ENCODE measurements around the gene FOXN3. TPM values are rescaled to one million over a fixed set of nuclear protein-coding genes. Genes with fewer than 3 reads are reported as not detected.

The FOXN3 gene
- total RNA-seq, 2 donors from 2014 or later, result 46.8 to 72.6 TPM

DNA sequence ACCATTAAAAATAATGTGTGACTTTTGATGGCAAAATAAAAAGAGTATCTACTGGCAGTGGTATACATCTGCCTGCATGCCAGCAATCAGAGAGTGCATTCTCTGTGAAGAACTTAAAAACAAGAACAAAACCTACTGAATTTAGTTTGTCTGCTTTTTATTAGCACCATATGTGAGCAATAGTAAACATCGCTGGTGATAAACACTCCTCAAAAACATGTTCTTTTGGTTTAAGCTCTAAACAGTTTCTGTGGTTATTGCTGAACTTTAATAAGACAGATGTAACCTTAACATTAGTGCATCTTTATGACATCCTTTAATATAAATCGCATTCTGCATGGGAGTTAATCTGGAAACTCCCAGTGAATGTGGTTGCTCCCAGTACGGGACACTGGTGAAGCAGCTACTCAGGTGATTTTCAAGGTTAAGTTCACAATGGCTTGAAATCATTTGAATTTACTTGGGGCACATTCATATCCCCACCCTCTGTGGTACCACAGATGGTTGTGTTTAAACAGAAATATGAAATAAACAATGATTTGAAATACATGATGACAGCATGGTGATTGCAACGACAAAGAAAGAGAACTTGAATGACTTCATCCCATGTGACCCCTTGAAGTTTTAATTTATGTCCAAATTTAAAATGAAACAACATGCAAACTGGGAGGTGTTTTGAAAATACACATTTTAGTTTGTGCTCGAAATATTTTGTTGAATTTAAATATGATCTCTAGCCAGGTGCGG, 285.9 kb downstream of the FOXN3 start:
- Histone ChIP-seq H3K9ac (ENCODE audit: low read depth in 2 of 2, low read length in 2 of 2) (no peak overlapping the region), H3K36me3 (no peaks in the 10 kb centered on the region), H3K4me1 (no peaks in the 10 kb centered on the region), H3K27ac (no peak overlapping the region), H3K9me3 (no peaks in the 10 kb centered on the region), H3K4me3 (no peak overlapping the region), H3K27me3 (no peaks in the 10 kb centered on the region)
- no peak for DNase-seq
- TF ChIP-seq, protein P1, sequence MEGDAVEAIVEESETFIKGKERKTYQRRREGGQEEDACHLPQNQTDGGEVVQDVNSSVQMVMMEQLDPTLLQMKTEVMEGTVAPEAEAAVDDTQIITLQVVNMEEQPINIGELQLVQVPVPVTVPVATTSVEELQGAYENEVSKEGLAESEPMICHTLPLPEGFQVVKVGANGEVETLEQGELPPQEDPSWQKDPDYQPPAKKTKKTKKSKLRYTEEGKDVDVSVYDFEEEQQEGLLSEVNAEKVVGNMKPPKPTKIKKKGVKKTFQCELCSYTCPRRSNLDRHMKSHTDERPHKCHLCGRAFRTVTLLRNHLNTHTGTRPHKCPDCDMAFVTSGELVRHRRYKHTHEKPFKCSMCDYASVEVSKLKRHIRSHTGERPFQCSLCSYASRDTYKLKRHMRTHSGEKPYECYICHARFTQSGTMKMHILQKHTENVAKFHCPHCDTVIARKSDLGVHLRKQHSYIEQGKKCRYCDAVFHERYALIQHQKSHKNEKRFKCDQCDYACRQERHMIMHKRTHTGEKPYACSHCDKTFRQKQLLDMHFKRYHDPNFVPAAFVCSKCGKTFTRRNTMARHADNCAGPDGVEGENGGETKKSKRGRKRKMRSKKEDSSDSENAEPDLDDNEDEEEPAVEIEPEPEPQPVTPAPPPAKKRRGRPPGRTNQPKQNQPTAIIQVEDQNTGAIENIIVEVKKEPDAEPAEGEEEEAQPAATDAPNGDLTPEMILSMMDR (IDR thresholded peaks at IDR 0.05), result no peak
- intact Hi-C loops (cut with DNase I), result no loop called here

DNA sequence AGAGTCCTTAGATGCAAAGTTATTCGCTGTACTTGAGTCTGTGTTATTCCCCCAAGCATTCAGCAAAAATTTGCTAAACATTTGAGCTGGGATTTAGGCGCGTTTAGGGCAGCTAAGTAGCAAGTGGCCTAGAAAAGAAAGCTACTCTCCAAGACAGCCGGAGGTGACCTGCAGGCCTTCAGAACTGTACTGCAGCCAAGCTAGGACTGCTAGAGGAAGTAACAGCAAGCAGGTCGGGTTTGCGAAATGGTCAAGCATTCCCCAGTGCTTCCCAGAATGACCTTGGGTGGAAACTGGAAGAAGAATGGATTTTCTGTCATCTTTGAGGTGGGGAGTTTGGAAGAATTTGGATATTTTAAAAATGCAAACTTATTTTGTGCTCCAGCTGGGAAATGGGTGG, 287.5 kb downstream of the FOXN3 start:
- no peak for DNase-seq
- Histone ChIP-seq H3K4me1 (no peaks in the 10 kb centered on the region), H3K27me3 (no peaks in the 10 kb centered on the region), H3K4me3 (no peak overlapping the region), H3K36me3 (no peaks in the 10 kb centered on the region), H3K9me3 (no peaks in the 10 kb centered on the region), H3K27ac (no peak overlapping the region), H3K9ac (ENCODE audit: low read depth in 2 of 2, low read length in 2 of 2) (no peak overlapping the region)
- intact Hi-C loops (cut with DNase I), result no loop called here
- TF ChIP-seq, protein P1 (IDR thresholded peaks at IDR 0.05), result no peak

DNA sequence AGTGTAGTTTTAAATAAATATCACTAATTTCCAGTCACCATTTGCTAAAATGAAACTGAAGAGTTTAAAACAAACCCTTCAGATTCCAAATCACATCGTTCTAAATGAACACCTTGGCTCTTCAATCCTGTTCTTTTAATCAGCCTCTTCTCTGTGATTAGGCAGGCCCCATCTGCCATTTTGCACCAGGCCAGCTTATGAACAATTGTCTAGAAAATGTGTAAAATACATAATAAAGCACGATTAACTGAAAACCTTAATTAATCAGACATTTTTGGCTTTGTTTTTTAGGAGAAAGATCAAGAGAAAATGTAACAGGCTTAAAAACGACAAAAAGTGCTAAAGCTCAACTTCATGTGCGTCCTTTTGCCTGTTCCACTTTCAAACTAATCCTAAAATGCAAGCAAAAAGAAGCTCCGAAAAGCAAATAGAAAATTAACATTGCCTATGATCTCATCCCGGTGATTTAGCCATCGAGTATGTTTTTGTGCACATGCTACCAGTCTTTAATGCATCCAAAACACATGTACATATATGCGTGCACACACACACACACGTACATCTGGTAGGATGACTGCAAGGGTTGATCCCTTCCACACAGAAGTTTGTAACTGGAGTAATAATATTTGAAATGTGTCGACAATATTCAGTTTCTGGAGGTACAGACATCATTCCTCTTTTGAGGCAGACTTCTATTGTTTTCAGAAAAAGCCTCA, 288.6 kb downstream of the FOXN3 start:
- H3K4me1 ChIP-seq, result no peaks in the 10 kb centered on the region
- H3K27ac ChIP-seq, result no peak overlapping the region
- no peaks in the 10 kb centered on the region for H3K36me3 ChIP-seq
- H3K9me3 ChIP-seq, result no peaks in the 10 kb centered on the region
- H3K27me3 ChIP-seq, result no peaks in the 10 kb centered on the region
- DNase-seq, result no peak
- no peak overlapping the region for H3K9ac ChIP-seq (ENCODE audit: low read depth in 2 of 2, low read length in 2 of 2)
- intact Hi-C loops (cut with DNase I), result no loop called here
- H3K4me3 ChIP-seq, result no peak overlapping the region
- TF ChIP-seq, protein P1 (IDR thresholded peaks at IDR 0.05), result no peak

DNA sequence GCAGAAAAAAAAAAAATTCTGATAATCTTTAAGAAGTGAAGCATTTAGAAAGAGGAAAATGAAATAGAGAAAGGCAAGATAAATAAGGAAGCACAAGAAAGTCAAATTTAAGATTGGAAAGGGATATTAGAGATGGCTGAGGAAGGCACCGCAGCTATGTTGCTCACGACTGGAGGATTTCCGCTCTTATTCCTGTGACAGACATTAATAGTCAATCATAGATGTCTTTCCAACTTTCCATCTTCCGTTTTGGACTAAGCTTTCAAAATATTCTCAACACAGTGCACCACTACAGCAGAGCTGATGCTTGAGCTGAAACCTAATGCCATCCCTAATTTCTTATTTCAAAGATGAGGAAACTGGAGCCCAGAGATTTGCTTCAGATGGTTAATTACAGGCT, 290.6 kb downstream of the FOXN3 start:
- intact Hi-C loops (cut with DNase I), result no loop called here
- no peaks in the 10 kb centered on the region for H3K4me1 ChIP-seq
- TF ChIP-seq, protein P1 (IDR thresholded peaks at IDR 0.05), result no peak
- no peak overlapping the region for H3K27ac ChIP-seq
- H3K36me3 ChIP-seq, result no peaks in the 10 kb centered on the region
- no peaks in the 10 kb centered on the region for H3K9me3 ChIP-seq
- no peak overlapping the region for H3K9ac ChIP-seq (ENCODE audit: low read depth in 2 of 2, low read length in 2 of 2)
- no peaks in the 10 kb centered on the region for H3K27me3 ChIP-seq
- no peak overlapping the region for H3K4me3 ChIP-seq
- DNase-seq, result no peak

GRCh38 chr14:89125216-89125615, 291.8 kb downstream of the FOXN3 start:
- no peaks in the 10 kb centered on the region for H3K36me3 ChIP-seq
- DNase-seq, result no peak
- H3K4me3 ChIP-seq, result no peak overlapping the region
- no peak overlapping the region for H3K9ac ChIP-seq (ENCODE audit: low read depth in 2 of 2, low read length in 2 of 2)
- no peaks in the 10 kb centered on the region for H3K27me3 ChIP-seq
- H3K9me3 ChIP-seq, result no peaks in the 10 kb centered on the region
- intact Hi-C loops (cut with DNase I), result no loop called here
- TF ChIP-seq, protein P1 (IDR thresholded peaks at IDR 0.05), result no peak
- no peaks in the 10 kb centered on the region for H3K4me1 ChIP-seq
- H3K27ac ChIP-seq, result no peak overlapping the region

Data from colonic mucosa (tissue), 4 donors.